Prostate gland (tissue), 2 donors: ENCODE data around the gene TANC1. TPM values are rescaled to one million over a fixed set of nuclear protein-coding genes. Genes with fewer than 3 reads are reported as not detected.
A peak's percentile ranks its signal among the peaks of the same experiment; 100 is the strongest.

Experiments used
- DNase-seq: peaks from one replicate; pipeline ENCODE4 v3.0.0-alpha.2; 2019; ENCODE audit warnings: low spot score
- H3K27ac ChIP-seq, 2 donors: fragments of 200-600 bp; sonication (generic); 2 replicates each; pipeline ENCODE4 v1.5.1; 2017 to 2019
- H3K27me3 ChIP-seq: fragments of 200-600 bp; sonication (generic); replicated peaks from 2 replicates; pipeline ENCODE4 v1.5.1; 2019; ENCODE audit not compliant: insufficient read depth
- H3K36me3 ChIP-seq, 2 donors: fragments of 200-600 bp; sonication (generic); 1 replicate in 1 of 2; 2 replicates in 1 of 2; pipeline versions ENCODE4 v1.5.1 to v1.8.1; 2017 to 2019
- H3K4me1 ChIP-seq: fragments of 200-600 bp; sonication (generic); replicated peaks from 2 replicates; pipeline ENCODE4 v1.5.1; 2019
- H3K4me3 ChIP-seq, 2 donors: fragments of 200-600 bp; sonication (generic); 2 replicates each; pipeline ENCODE4 v1.5.1; 2017 to 2019
- H3K9me3 ChIP-seq: fragments of 200-600 bp; sonication (generic); 2 replicates; pipeline ENCODE4 v1.5.1; 2017
- POLR2A ChIP-seq: fragments of 450-650 bp; IDR thresholded peaks from one replicate; pipeline ENCODE4 v1.6.1; 2016; ENCODE audit warnings: antibody characterized with exemption, mild to moderate bottlenecking
- POLR2AphosphoS5 ChIP-seq: sonication (generic); formaldehyde crosslinking; IDR thresholded peaks from one replicate; pipeline ENCODE4 v1.6.1; 2017; ENCODE audit warnings: antibody characterized with exemption
- WGBS: methylation state at CpG from one replicate; pipeline ENCODE4 v1.1.5; 2018; 5-methylcytosine and 5-hydroxymethylcytosine counted together
- intact Hi-C: fragments of 100-400 bp; cut with DNase I; formaldehyde crosslinking; loops from one replicate; pipeline ENCODE4 v1.14.2; 2022
- total RNA-seq, 2 donors: library from RNA; depleted of rRNA; stranded (reverse); fragments of >200 nt; gene quantifications; one replicate each; pipeline ENCODE4 v1.1.0, GENCODE V29; 2016
- TF ChIP-seq, protein P1 (sequence below), 4 experiments: fragments of 200-600 bp in 2 of 4; fragments of 450-650 bp in 2 of 4; sonication (generic) in 2 of 4; IDR thresholded peaks; 1 replicate in 3 of 4; 2 replicates in 1 of 4; pipeline ENCODE4 v1.5.1; 2016 to 2019; ENCODE audit warnings: antibody characterized with exemption in 4 of 4, mild to moderate bottlenecking in 2 of 4, moderate library complexity in 2 of 4

The TANC1 gene
- total RNA-seq, 2 donors from 2014 or later, result 33.5 to 39.7 TPM

GRCh38 chr2:158932131-158932645 is 36.3 kb upstream of the TANC1 start:
- no peaks in the 10 kb centered on the region for H3K9me3 ChIP-seq
- H3K36me3 ChIP-seq, result no peaks in the 10 kb centered on the region
- no peak for TF ChIP-seq POLR2AphosphoS5
- TF ChIP-seq, protein P1, sequence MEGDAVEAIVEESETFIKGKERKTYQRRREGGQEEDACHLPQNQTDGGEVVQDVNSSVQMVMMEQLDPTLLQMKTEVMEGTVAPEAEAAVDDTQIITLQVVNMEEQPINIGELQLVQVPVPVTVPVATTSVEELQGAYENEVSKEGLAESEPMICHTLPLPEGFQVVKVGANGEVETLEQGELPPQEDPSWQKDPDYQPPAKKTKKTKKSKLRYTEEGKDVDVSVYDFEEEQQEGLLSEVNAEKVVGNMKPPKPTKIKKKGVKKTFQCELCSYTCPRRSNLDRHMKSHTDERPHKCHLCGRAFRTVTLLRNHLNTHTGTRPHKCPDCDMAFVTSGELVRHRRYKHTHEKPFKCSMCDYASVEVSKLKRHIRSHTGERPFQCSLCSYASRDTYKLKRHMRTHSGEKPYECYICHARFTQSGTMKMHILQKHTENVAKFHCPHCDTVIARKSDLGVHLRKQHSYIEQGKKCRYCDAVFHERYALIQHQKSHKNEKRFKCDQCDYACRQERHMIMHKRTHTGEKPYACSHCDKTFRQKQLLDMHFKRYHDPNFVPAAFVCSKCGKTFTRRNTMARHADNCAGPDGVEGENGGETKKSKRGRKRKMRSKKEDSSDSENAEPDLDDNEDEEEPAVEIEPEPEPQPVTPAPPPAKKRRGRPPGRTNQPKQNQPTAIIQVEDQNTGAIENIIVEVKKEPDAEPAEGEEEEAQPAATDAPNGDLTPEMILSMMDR (IDR thresholded peaks at IDR 0.05), result no peak
- no peak for TF ChIP-seq POLR2A
- no peak overlapping the region for H3K27ac ChIP-seq
- H3K4me1 ChIP-seq, result no peaks in the 10 kb centered on the region
- no peak overlapping the region for H3K4me3 ChIP-seq
- intact Hi-C loops, result no loop called here
- WGBS, result 77% methylated on average over 4 of the region's 4 CpGs
- H3K27me3 ChIP-seq, result no peaks in the 10 kb centered on the region
- DNase-seq, result no peak

DNA sequence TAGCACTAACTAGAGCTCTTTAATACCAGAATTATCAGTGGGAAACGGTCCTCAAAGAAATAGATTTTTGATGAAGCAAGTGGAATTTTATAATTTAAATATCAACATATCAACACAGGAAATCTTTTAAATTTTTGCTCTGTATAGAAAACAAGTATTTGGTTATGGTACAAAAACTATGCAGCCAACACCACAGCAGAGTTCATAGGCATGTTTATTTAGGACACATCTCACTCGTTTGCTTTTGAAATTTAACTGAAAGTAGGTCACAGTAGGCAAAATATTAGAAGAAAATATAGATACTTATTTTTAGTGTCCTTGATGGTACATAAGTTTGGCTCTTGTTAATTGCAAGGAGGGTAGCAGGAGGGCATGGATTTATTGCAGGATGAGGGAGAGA is 34.3 kb upstream of the TANC1 start:
- TF ChIP-seq, protein P1 (IDR thresholded peaks at IDR 0.05), result no peak
- TF ChIP-seq POLR2AphosphoS5, result no peak
- no peak for TF ChIP-seq POLR2A
- Histone ChIP-seq H3K36me3 (no peaks in the 10 kb centered on the region), H3K27me3 (no peaks in the 10 kb centered on the region), H3K9me3 (no peaks in the 10 kb centered on the region), H3K4me3 (no peak overlapping the region), H3K27ac (no peak overlapping the region), H3K4me1 (no peaks in the 10 kb centered on the region)
- WGBS, result 69% methylated on average over 2 of the region's 2 CpGs
- DNase-seq, result no peak
- intact Hi-C loops, result no loop called here

- no peak overlapping the region for H3K27ac ChIP-seq
- WGBS, result 96% methylated on average over 3 of the region's 3 CpGs
- TF ChIP-seq, protein P1 (IDR thresholded peaks at IDR 0.05), result no peak
- TF ChIP-seq POLR2AphosphoS5, result no peak
- TF ChIP-seq POLR2A, result no peak
These were observed 32.8 kb upstream of the TANC1 start for GRCh38 chr2:158935617-158936016.

GRCh38 chr2:158936978-158937377 is 31.5 kb upstream of the TANC1 start:
- H3K4me1 ChIP-seq, result no peaks in the 10 kb centered on the region
- no peaks in the 10 kb centered on the region for H3K27me3 ChIP-seq
- TF ChIP-seq, protein P1 (IDR thresholded peaks at IDR 0.05), result no peak
- peak; percentile 27 for TF ChIP-seq POLR2AphosphoS5
- TF ChIP-seq POLR2A, result no peak
- no peaks in the 10 kb centered on the region for H3K9me3 ChIP-seq
- 76% methylated on average over 2 of the region's 2 CpGs for WGBS
- no peak overlapping the region for H3K27ac ChIP-seq
- intact Hi-C loops, result no loop called here
- no peak for DNase-seq
- H3K36me3 ChIP-seq, result no peaks in the 10 kb centered on the region
- no peak overlapping the region for H3K4me3 ChIP-seq

More at GRCh38 chr2:158935617-158936016, 32.8 kb upstream of the TANC1 start:
- H3K36me3 ChIP-seq, result no peaks in the 10 kb centered on the region
- H3K27me3 ChIP-seq, result no peaks in the 10 kb centered on the region
- intact Hi-C loops, result no loop called here
- no peaks in the 10 kb centered on the region for H3K9me3 ChIP-seq
- H3K4me1 ChIP-seq, result no peaks in the 10 kb centered on the region
- no peak for DNase-seq
- no peak overlapping the region for H3K4me3 ChIP-seq

DNA sequence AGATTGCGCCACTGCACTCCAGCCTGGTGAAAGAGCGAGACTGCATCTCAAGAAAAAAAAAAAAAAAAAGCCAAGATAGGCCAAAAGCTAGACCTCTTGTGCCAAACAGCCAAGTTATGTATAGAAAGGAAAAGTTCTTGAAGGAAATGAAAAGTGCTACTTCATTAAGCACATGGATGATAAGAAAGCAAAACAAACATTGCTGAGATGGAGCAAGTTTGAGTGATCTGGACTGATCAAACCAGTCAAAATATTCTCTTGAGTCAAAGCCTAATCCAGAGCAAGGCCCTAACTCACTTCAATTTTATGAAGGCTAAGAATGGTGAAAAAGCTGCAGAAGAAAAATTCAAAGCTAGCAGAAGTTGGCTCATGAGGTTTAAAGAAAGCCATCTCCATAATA is 28.1 kb upstream of the TANC1 start:
- TF ChIP-seq POLR2AphosphoS5 (no peak), POLR2A (no peak)
- TF ChIP-seq, protein P1 (IDR thresholded peaks at IDR 0.05), result no peak
- Histone ChIP-seq H3K4me1 (no peaks in the 10 kb centered on the region), H3K4me3 (no peak overlapping the region), H3K27ac (no peak overlapping the region), H3K36me3 (no peaks in the 10 kb centered on the region), H3K9me3 (no peaks in the 10 kb centered on the region), H3K27me3 (no peaks in the 10 kb centered on the region)
- intact Hi-C loops, result no loop called here
- DNase-seq, result no peak
- 91% methylated on average over 2 of the region's 2 CpGs for WGBS
